Lung (tissue), 12 donors: ENCODE measurements around the gene DOCK11. TPM values are rescaled to one million over a fixed set of nuclear protein-coding genes. Genes with fewer than 3 reads are reported as not detected.

Experiments
- ATAC-seq: fragments of 200-7000 bp; cut with Tn5 transposase; one replicate; pipeline ENCODE4 v1.9.1; 2020; ENCODE audit warnings: moderate number of reproducible peaks; ENCODE audit not compliant: insufficient read depth, low FRiP score
- DNase-seq, 3 donors: peaks; one replicate each; pipeline ENCODE4 v3.0.0-alpha.2; 2013 to 2017
- H3K27ac ChIP-seq, 2 donors: one replicate each; pipeline ENCODE4 v1.5.1; 2013; ENCODE audit warnings: mild to moderate bottlenecking in 2 of 2, moderate library complexity in 2 of 2, control low read depth in 1 of 2, inconsistent platforms in 1 of 2, low read depth in 1 of 2, low read length in 1 of 2
- H3K27me3 ChIP-seq, 3 donors: one replicate each; pipeline ENCODE4 v1.5.1; 2013; ENCODE audit warnings: low read length in 2 of 3; ENCODE audit not compliant: control insufficient read depth in 3 of 3, insufficient read depth in 3 of 3
- H3K36me3 ChIP-seq, 4 donors: one replicate each; pipeline ENCODE4 v1.5.1; 2013; ENCODE audit warnings: low read length in 4 of 4, mild to moderate bottlenecking in 1 of 4, moderate library complexity in 1 of 4; ENCODE audit not compliant: control insufficient read depth in 4 of 4, insufficient read depth in 4 of 4
- H3K4me1 ChIP-seq, 5 donors: one replicate each; pipeline ENCODE4 v1.5.1; 2013; ENCODE audit warnings: low read length in 5 of 5, mild to moderate bottlenecking in 2 of 5, moderate library complexity in 1 of 5; ENCODE audit not compliant: control insufficient read depth in 5 of 5, insufficient read depth in 5 of 5
- H3K4me3 ChIP-seq: one replicate; pipeline ENCODE4 v1.5.1; 2013; ENCODE audit warnings: mild to moderate bottlenecking, control low read depth, moderate library complexity
- H3K9ac ChIP-seq, 2 donors: one replicate each; pipeline ENCODE4 v1.5.1; 2013; ENCODE audit warnings: low read length in 2 of 2, control low read depth in 1 of 2; ENCODE audit not compliant: insufficient read depth in 1 of 2
- H3K9me3 ChIP-seq, 4 donors: one replicate each; pipeline ENCODE4 v1.5.1; 2013; ENCODE audit warnings: low read length in 3 of 4, mild to moderate bottlenecking in 1 of 4, moderate library complexity in 1 of 4; ENCODE audit not compliant: control insufficient read depth in 4 of 4, insufficient read depth in 3 of 4
- CTCF ChIP-seq: IDR thresholded peaks from 2 replicates; pipeline ENCODE4 v1.5.1; 2012; ENCODE audit warnings: mild to moderate bottlenecking; ENCODE audit errors: control extremely low read depth, extremely low read depth
- WGBS, 2 donors: extraction: QIAGEN DNeasy Blood & Tissue Kit; methylation state at CpG; one replicate each; pipeline ENCODE4 v1.1.7; 2013; 5-methylcytosine and 5-hydroxymethylcytosine counted together
- polyA plus RNA-seq, 2 donors: library from polyadenylated mRNA; stranded (reverse); fragments of 200-250 nt; gene quantifications; one replicate each; pipeline ENCODE4 v1.2.1, GENCODE V29; 2013
- total RNA-seq, 2 donors: library from RNA; depleted of rRNA in 1 of 2; stranded (reverse); fragments of >200 nt in 1 of 2; gene quantifications; one replicate each; pipeline ENCODE4 v1.2.1, GENCODE V29; 2014 to 2021
- donor health status: control.
- donor health status: control.
- donor health status: Bipolar disorder and iron deficiency.
- donor health status: healthy.
- donor health status: DM: yes; HTN: yes; CAD: no.

Gene DOCK11
- total and polyA plus RNA-seq, 4 donors, result 16.0 to 32.0 (median 23.6) TPM

GRCh38 chrX:118588715-118589114, 93.1 kb downstream of the DOCK11 start:
- Histone ChIP-seq H3K27ac (no peak overlapping the region), H3K4me1 (no peaks in the 10 kb centered on the region), H3K36me3 (peaks cover 0 to 3% (median 0%) of the 10 kb centered on the region in 4 donors), H3K27me3 (peaks cover 0 to 2% (median 0%) of the 10 kb centered on the region in 3 donors), H3K9ac (no peak overlapping the region), H3K9me3 (peaks cover 0 to 2% (median 0%) of the 10 kb centered on the region in 4 donors), H3K4me3 (no peak overlapping the region)
- ATAC-seq (no peak), DNase-seq (no peak)
- WGBS, 2 donors, result 49 to 81% methylated on average over 3 of the region's 3 CpGs
- TF ChIP-seq CTCF, result no peak

- ATAC-seq (no peak), DNase-seq (no peak)
- Histone ChIP-seq H3K4me1 (no peaks in the 10 kb centered on the region), H3K36me3 (peaks cover 0 to 3% (median 0%) of the 10 kb centered on the region in 4 donors), H3K9ac (no peak overlapping the region), H3K9me3 (peaks cover 0 to 2% (median 0%) of the 10 kb centered on the region in 4 donors), H3K27ac (no peak overlapping the region), H3K4me3 (no peak overlapping the region), H3K27me3 (peaks cover 0 to 2% (median 0%) of the 10 kb centered on the region in 3 donors)
- 55 to 88% methylated on average over 1 of the region's 1 CpG for WGBS, 2 donors
- no peak for TF ChIP-seq CTCF
Measured at GRCh38 chrX:118589227-118589626, 93.6 kb downstream of the DOCK11 start.

GRCh38 chrX:118593407-118593806, 97.8 kb downstream of the DOCK11 start:
- Histone ChIP-seq H3K9ac (no peak overlapping the region), H3K27ac (no peak overlapping the region), H3K4me3 (no peak overlapping the region), H3K27me3 (peaks cover 0 to 4% (median 0%) of the 10 kb centered on the region in 3 donors), H3K4me1 (no peaks in the 10 kb centered on the region), H3K9me3 (no peaks in the 10 kb centered on the region), H3K36me3 (peaks cover 0 to 3% (median 0%) of the 10 kb centered on the region in 4 donors)
- WGBS, 2 donors, result 44 to 55% methylated on average over 3 of the region's 3 CpGs
- ATAC-seq (no peak), DNase-seq (no peak)
- TF ChIP-seq CTCF, result no peak
